Liver (tissue), 9 donors: ENCODE data around the gene MEDAG. TPM values are rescaled to one million over a fixed set of nuclear protein-coding genes. Genes with fewer than 3 reads are reported as not detected.

Experiments
- DNase-seq: peaks from one replicate; pipeline ENCODE4 v3.0.0-alpha.2; 2017; ENCODE audit warnings: low spot score
- H3K27ac ChIP-seq, 2 donors: one replicate each; pipeline ENCODE4 v1.7.0; 2013; ENCODE audit warnings: inconsistent platforms in 2 of 2, low read length in 2 of 2, control low read depth in 1 of 2, low read depth in 1 of 2, mild to moderate bottlenecking in 1 of 2
- H3K27me3 ChIP-seq, 4 donors: one replicate each; pipeline versions ENCODE4 v1.6.1 to v1.7.0; 2013; ENCODE audit warnings: low read length in 3 of 4, inconsistent platforms in 1 of 4, mild to moderate bottlenecking in 1 of 4, moderate library complexity in 1 of 4; ENCODE audit not compliant: control insufficient read depth in 4 of 4, insufficient read depth in 4 of 4
- H3K36me3 ChIP-seq, 4 donors: one replicate each; pipeline versions ENCODE4 v1.6.1 to v1.7.0; 2013; ENCODE audit warnings: low read length in 3 of 4, mild to moderate bottlenecking in 3 of 4, low read depth in 1 of 4, moderate library complexity in 1 of 4; ENCODE audit not compliant: control insufficient read depth in 4 of 4, insufficient read depth in 3 of 4
- H3K4me1 ChIP-seq, 4 donors: one replicate each; pipeline versions ENCODE4 v1.6.1 to v1.7.0; 2013; ENCODE audit warnings: low read length in 3 of 4, mild to moderate bottlenecking in 3 of 4, moderate library complexity in 1 of 4; ENCODE audit not compliant: control insufficient read depth in 4 of 4, insufficient read depth in 4 of 4
- H3K4me3 ChIP-seq, 3 donors: one replicate each; pipeline versions ENCODE4 v1.6.1 to v1.7.0; 2013; ENCODE audit warnings: low read length in 3 of 3, control low read depth in 1 of 3, low read depth in 1 of 3, mild to moderate bottlenecking in 1 of 3
- H3K9ac ChIP-seq, 2 donors: one replicate each; pipeline ENCODE4 v1.7.0; 2013; ENCODE audit warnings: low read length in 2 of 2, mild to moderate bottlenecking in 2 of 2, moderate library complexity in 2 of 2, control low read depth in 1 of 2, low read depth in 1 of 2
- H3K9me3 ChIP-seq, 4 donors: one replicate each; pipeline versions ENCODE4 v1.6.1 to v1.7.0; 2013; ENCODE audit warnings: low read length in 3 of 4; ENCODE audit not compliant: control insufficient read depth in 4 of 4
- FOXA1 ChIP-seq: IDR thresholded peaks from 2 replicates; pipeline ENCODE4 v1.6.1; 2016; ENCODE audit warnings: antibody characterized with exemption
- HNF4A ChIP-seq, 2 donors: conservative IDR thresholded peaks; 2 replicates each; pipeline ENCODE4 v1.6.1; 2016; ENCODE audit warnings: antibody characterized with exemption in 2 of 2, mild to moderate bottlenecking in 2 of 2
- HNF4G ChIP-seq: IDR thresholded peaks from 2 replicates; pipeline ENCODE4 v1.6.1; 2016; ENCODE audit warnings: antibody characterized with exemption
- JUND ChIP-seq, 2 donors: IDR thresholded peaks; 2 replicates each; pipeline ENCODE4 v1.6.1; 2016; ENCODE audit warnings: antibody characterized with exemption in 2 of 2
- NR2F2 ChIP-seq: IDR thresholded peaks from 2 replicates; pipeline ENCODE4 v1.6.1; 2016; ENCODE audit warnings: antibody characterized with exemption
- RAD21 ChIP-seq, 2 donors: IDR thresholded peaks; 2 replicates each; pipeline ENCODE4 v1.6.1; 2016; ENCODE audit warnings: antibody characterized with exemption in 2 of 2, mild to moderate bottlenecking in 2 of 2
- RXRA ChIP-seq, 2 donors: IDR thresholded peaks; 2 replicates each; pipeline ENCODE4 v1.6.1; 2017 to 2018; ENCODE audit warnings: antibody characterized with exemption in 2 of 2, mild to moderate bottlenecking in 1 of 2
- SP1 ChIP-seq: IDR thresholded peaks from 2 replicates; pipeline ENCODE4 v1.6.1; 2018; ENCODE audit warnings: antibody characterized with exemption, mild to moderate bottlenecking
- TAF1 ChIP-seq: conservative IDR thresholded peaks from 2 replicates; pipeline ENCODE4 v1.6.1; 2016; ENCODE audit warnings: antibody characterized with exemption, mild to moderate bottlenecking
- YY1 ChIP-seq: IDR thresholded peaks from 2 replicates; pipeline ENCODE4 v1.6.1; 2016; ENCODE audit warnings: antibody characterized with exemption, mild to moderate bottlenecking
- WGBS: extraction: QIAGEN DNeasy Blood & Tissue Kit; methylation state at CpG from one replicate; pipeline ENCODE4 v1.1.7; 2013; 5-methylcytosine and 5-hydroxymethylcytosine counted together
- polyA plus RNA-seq, 2 donors: library from polyadenylated mRNA; stranded (reverse) in 1 of 2; unstranded in 1 of 2; fragments of 200-250 nt in 1 of 2; fragments of >200 nt in 1 of 2; fragmentation: Nextera tagmentation in 1 of 2; extraction: Ambion mirVana in 1 of 2; gene quantifications; one replicate each; pipeline versions ENCODE4 v1.2.1 to v1.2.3, GENCODE V29; 2013 to 2015
- total RNA-seq, 2 donors: library from RNA; depleted of rRNA; stranded (reverse); fragments of >200 nt; gene quantifications; one replicate each; pipeline ENCODE4 v1.2.3, GENCODE V29; 2014
- TF ChIP-seq, protein P1 (sequence below): IDR thresholded peaks from 2 replicates; pipeline ENCODE4 v1.6.1; 2016; ENCODE audit warnings: antibody characterized with exemption, mild to moderate bottlenecking
- TF ChIP-seq, protein P2 (sequence below): fragments of 150-350 bp; IDR thresholded peaks from 2 replicates; pipeline ENCODE4 v1.5.1; 2017; ENCODE audit warnings: improper control_type of control experiment, low read depth, low read length; ENCODE audit not compliant: missing input control
- TF ChIP-seq, protein P3 (sequence below): IDR thresholded peaks from 2 replicates; pipeline ENCODE4 v1.6.1; 2016; ENCODE audit warnings: antibody characterized with exemption
- TF ChIP-seq, protein P4 (sequence below): IDR thresholded peaks from 2 replicates; pipeline ENCODE4 v1.6.1; 2016; ENCODE audit warnings: antibody characterized with exemption
- TF ChIP-seq, protein P5 (sequence below): IDR thresholded peaks from 2 replicates; pipeline ENCODE4 v1.6.1; 2016; ENCODE audit warnings: antibody characterized with exemption
- donor health status: healthy.
- donor health status: healthy.
- donor health status: healthy.
- donor health status: healthy.
- donor health status: healthy.

MEDAG gene
- total and polyA plus RNA-seq, 4 donors, result 0.05 to 0.50 (median 0.27) TPM

DNA sequence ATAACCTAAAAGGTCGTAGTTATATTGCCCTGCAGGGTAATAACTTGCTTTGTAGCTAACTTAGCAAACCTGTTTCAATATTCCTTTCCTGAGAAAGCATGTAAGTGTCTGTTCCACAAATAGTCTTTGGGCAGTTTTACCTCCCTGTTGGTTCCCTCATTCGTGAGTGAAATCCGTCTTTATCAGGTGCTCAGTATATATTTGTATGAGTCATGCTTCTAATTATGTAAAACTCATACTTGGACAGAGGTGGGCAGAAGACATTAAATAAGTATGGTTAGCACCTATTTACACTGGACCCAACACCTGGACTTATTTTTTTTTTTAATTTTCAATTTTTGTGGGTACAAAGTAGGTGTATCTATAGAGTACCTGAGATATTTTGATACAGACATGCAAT, 44.9 kb upstream of the MEDAG start:
- H3K4me3 ChIP-seq, result no peak overlapping the region
- H3K9ac ChIP-seq, result no peak overlapping the region
- no peak overlapping the region for H3K27ac ChIP-seq
- TF ChIP-seq JUND (IDR thresholded peaks at IDR 0.05) (no peak), NR2F2 (no peak), FOXA1 (no peak), SP1 (no peak), YY1 (no peak), RXRA (IDR thresholded peaks at IDR 0.05) (no peak)
- TF ChIP-seq, protein P1, sequence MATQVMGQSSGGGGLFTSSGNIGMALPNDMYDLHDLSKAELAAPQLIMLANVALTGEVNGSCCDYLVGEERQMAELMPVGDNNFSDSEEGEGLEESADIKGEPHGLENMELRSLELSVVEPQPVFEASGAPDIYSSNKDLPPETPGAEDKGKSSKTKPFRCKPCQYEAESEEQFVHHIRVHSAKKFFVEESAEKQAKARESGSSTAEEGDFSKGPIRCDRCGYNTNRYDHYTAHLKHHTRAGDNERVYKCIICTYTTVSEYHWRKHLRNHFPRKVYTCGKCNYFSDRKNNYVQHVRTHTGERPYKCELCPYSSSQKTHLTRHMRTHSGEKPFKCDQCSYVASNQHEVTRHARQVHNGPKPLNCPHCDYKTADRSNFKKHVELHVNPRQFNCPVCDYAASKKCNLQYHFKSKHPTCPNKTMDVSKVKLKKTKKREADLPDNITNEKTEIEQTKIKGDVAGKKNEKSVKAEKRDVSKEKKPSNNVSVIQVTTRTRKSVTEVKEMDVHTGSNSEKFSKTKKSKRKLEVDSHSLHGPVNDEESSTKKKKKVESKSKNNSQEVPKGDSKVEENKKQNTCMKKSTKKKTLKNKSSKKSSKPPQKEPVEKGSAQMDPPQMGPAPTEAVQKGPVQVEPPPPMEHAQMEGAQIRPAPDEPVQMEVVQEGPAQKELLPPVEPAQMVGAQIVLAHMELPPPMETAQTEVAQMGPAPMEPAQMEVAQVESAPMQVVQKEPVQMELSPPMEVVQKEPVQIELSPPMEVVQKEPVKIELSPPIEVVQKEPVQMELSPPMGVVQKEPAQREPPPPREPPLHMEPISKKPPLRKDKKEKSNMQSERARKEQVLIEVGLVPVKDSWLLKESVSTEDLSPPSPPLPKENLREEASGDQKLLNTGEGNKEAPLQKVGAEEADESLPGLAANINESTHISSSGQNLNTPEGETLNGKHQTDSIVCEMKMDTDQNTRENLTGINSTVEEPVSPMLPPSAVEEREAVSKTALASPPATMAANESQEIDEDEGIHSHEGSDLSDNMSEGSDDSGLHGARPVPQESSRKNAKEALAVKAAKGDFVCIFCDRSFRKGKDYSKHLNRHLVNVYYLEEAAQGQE, result no peak
- TF ChIP-seq, protein P2, sequence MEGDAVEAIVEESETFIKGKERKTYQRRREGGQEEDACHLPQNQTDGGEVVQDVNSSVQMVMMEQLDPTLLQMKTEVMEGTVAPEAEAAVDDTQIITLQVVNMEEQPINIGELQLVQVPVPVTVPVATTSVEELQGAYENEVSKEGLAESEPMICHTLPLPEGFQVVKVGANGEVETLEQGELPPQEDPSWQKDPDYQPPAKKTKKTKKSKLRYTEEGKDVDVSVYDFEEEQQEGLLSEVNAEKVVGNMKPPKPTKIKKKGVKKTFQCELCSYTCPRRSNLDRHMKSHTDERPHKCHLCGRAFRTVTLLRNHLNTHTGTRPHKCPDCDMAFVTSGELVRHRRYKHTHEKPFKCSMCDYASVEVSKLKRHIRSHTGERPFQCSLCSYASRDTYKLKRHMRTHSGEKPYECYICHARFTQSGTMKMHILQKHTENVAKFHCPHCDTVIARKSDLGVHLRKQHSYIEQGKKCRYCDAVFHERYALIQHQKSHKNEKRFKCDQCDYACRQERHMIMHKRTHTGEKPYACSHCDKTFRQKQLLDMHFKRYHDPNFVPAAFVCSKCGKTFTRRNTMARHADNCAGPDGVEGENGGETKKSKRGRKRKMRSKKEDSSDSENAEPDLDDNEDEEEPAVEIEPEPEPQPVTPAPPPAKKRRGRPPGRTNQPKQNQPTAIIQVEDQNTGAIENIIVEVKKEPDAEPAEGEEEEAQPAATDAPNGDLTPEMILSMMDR, result no peak
- peaks cover 0 to 3% (median 0%) of the 10 kb centered on the region in 4 donors for H3K9me3 ChIP-seq
- H3K4me1 ChIP-seq, result peaks cover 0 to 2% (median 1%) of the 10 kb centered on the region in 4 donors
- DNase-seq, result no peak
- H3K27me3 ChIP-seq, result no peaks in the 10 kb centered on the region
- 90% methylated on average over 3 of the region's 3 CpGs for WGBS
- no peaks in the 10 kb centered on the region for H3K36me3 ChIP-seq

DNA sequence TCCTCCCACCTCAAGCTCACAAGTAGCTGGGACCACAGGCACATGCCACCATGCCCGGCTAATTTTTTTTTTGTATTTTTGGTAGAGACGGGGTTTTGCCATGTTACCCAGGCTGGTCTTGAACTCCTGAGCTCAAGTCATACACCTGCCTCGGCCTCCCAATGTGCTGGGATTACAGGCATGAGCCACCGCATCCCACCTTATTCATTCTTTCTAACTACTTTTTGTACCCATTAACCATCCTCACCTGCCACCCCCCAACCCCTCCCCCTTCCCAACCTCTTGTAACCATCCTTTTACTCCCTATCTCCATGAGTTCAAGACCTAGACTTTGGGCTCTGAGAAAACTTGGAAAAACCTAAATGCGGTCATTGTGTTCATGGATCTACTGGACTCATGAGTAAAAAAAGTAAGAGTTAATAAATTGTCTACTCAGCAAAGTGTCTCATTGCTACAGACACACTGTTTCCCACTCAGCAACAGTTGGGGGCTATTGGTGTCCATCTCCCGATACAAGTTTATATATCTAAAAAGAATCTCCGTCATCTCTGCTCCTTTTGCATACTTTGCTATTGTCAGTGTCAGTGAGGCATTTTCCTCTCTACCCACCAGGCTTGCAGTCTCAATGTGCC, 44.1 kb upstream of the MEDAG start:
- no peak for TF ChIP-seq HNF4A (conservative IDR thresholded peaks at IDR 0.05)
- TF ChIP-seq, protein P3, sequence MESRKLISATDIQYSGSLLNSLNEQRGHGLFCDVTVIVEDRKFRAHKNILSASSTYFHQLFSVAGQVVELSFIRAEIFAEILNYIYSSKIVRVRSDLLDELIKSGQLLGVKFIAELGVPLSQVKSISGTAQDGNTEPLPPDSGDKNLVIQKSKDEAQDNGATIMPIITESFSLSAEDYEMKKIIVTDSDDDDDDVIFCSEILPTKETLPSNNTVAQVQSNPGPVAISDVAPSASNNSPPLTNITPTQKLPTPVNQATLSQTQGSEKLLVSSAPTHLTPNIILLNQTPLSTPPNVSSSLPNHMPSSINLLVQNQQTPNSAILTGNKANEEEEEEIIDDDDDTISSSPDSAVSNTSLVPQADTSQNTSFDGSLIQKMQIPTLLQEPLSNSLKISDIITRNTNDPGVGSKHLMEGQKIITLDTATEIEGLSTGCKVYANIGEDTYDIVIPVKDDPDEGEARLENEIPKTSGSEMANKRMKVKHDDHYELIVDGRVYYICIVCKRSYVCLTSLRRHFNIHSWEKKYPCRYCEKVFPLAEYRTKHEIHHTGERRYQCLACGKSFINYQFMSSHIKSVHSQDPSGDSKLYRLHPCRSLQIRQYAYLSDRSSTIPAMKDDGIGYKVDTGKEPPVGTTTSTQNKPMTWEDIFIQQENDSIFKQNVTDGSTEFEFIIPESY, result no peak
- TF ChIP-seq RXRA (IDR thresholded peaks at IDR 0.05), result no peak
- no peak for TF ChIP-seq HNF4G
- no peak for TF ChIP-seq SP1
- TF ChIP-seq RAD21 (IDR thresholded peaks at IDR 0.05), result no peak
- TF ChIP-seq, protein P4, sequence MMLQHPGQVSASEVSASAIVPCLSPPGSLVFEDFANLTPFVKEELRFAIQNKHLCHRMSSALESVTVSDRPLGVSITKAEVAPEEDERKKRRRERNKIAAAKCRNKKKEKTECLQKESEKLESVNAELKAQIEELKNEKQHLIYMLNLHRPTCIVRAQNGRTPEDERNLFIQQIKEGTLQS, result no peak
- TF ChIP-seq NR2F2, result no peak
- TF ChIP-seq, protein P5, sequence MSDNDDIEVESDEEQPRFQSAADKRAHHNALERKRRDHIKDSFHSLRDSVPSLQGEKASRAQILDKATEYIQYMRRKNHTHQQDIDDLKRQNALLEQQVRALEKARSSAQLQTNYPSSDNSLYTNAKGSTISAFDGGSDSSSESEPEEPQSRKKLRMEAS, result no peak
- no peak for TF ChIP-seq JUND (IDR thresholded peaks at IDR 0.05)
- TF ChIP-seq, protein P2, result no peak
- no peak for TF ChIP-seq FOXA1
- TF ChIP-seq TAF1, result no peak
- no peak for DNase-seq
- Histone ChIP-seq H3K9me3 (peaks cover 0 to 3% (median 0%) of the 10 kb centered on the region in 4 donors), H3K4me3 (no peak overlapping the region), H3K9ac (no peak overlapping the region), H3K27ac (no peak overlapping the region), H3K4me1 (peaks cover 0 to 2% (median 1%) of the 10 kb centered on the region in 4 donors), H3K27me3 (no peaks in the 10 kb centered on the region), H3K36me3 (no peaks in the 10 kb centered on the region)
- WGBS, result 97% methylated on average over 7 of the region's 7 CpGs
